Transverse colon (tissue), 3 donors: ENCODE data around the gene OXSR1.

Experiments used
- CTCF ChIP-seq, 5 experiments: fragments of 200-600 bp in 3 of 5; fragments of 450-650 bp in 2 of 5; sonication (generic) in 3 of 5; IDR thresholded peaks; 1 replicate in 2 of 5; 2 replicates in 3 of 5; pipeline ENCODE4 v1.5.1; 2016 to 2017; ENCODE audit warnings: antibody characterized with exemption in 5 of 5, inconsistent platforms in 3 of 5, mild to moderate bottlenecking in 2 of 5, moderate library complexity in 1 of 5
- EP300 ChIP-seq: sonication (generic); formaldehyde crosslinking; IDR thresholded peaks from one replicate; pipeline ENCODE4 v1.6.1; 2017; ENCODE audit warnings: antibody characterized with exemption, low read depth
- POLR2A ChIP-seq: fragments of 450-650 bp; IDR thresholded peaks from one replicate; pipeline ENCODE4 v1.6.1; 2016; ENCODE audit warnings: antibody characterized with exemption, mild to moderate bottlenecking, moderate library complexity

DNA sequence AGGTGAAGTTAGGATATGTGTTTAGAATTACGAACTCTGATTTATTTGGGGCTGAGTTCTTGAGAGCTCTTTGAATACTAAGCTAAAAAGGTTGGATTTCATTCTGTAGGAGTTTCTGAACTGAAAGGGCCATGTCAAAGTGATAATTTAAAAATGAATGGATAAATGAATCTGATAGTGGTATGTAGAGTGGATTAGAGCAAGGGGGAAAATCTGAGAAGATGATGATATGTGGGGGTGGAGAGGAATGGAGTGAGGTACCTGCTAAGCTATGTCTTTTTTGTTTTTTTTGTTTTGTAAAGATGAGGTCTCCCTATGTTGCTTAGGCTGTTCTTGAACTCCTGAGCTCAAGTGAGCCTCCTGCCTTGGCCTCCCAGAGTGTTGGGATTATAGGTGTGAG is 55.7 kb downstream of the OXSR1 start:
- TF ChIP-seq POLR2A (no peak), CTCF (IDR thresholded peaks at IDR 0.05) (no peak), EP300 (no peak)
